Omental fat pad (tissue), 4 donors: ENCODE results near the gene ZNF365. TPM values are rescaled to one million over a fixed set of nuclear protein-coding genes. Genes with fewer than 3 reads are reported as not detected.
"Not testable (repeated sequence)": the region's sequence is repeated elsewhere in the genome, so short reads cannot be mapped to it uniquely, and the experiment has no call there.

Source experiments
- ATAC-seq: fragments of 150-250 bp; one replicate; pipeline ENCODE4 v1.9.1; 2016; ENCODE audit warnings: mild to moderate bottlenecking, moderate library complexity; ENCODE audit not compliant: low FRiP score
- DNase-seq: peaks from one replicate; pipeline ENCODE4 v3.0.0-alpha.2; 2019; ENCODE audit warnings: low spot score
- CTCF ChIP-seq, 3 donors: fragments of 450-650 bp; IDR thresholded peaks; one replicate each; pipeline ENCODE4 v1.5.1; 2016 to 2017; ENCODE audit warnings: antibody characterized with exemption in 3 of 3, mild to moderate bottlenecking in 3 of 3, moderate library complexity in 2 of 3
- total RNA-seq, 4 donors: library from RNA; depleted of rRNA; stranded (reverse); fragments of >200 nt; gene quantifications; one replicate each; pipeline ENCODE4 v1.1.0, GENCODE V29; 2016

ZNF365 gene
- total RNA-seq, 4 donors from 2014 or later = 0.12 to 0.19 TPM; not detected in 2

- DNase-seq (no peak), ATAC-seq (no peak)
- no peak for TF ChIP-seq CTCF (IDR thresholded peaks at IDR 0.05)
Observed at GRCh38 chr10:62395892-62396291, 21.7 kb downstream of the ZNF365 start.

- DNase-seq (no peak), ATAC-seq (no peak)
- no peak for TF ChIP-seq CTCF (IDR thresholded peaks at IDR 0.05)
Observed at GRCh38 chr10:62396864-62397263, 22.7 kb downstream of the ZNF365 start.

- ATAC-seq (no peak), DNase-seq (no peak)
- no peak for TF ChIP-seq CTCF (IDR thresholded peaks at IDR 0.05)
Observed at GRCh38 chr10:62399211-62399610, 25.0 kb downstream of the ZNF365 start.

GRCh38 chr10:62402508-62402907, 28.3 kb downstream of the ZNF365 start:
- no peak for TF ChIP-seq CTCF (IDR thresholded peaks at IDR 0.05)
- no peak for DNase-seq
- ATAC-seq = no peak

- DNase-seq, ATAC-seq: not testable (repeated sequence)
Observed at GRCh38 chr10:62410528-62410927, 36.4 kb downstream of the ZNF365 start.

GRCh38 chr10:62410934-62411333, 36.8 kb downstream of the ZNF365 start:
- not testable (repeated sequence) for DNase-seq, ATAC-seq

GRCh38 chr10:62413048-62413447, 38.9 kb downstream of the ZNF365 start:
- no peak for ATAC-seq
- no peak for TF ChIP-seq CTCF (IDR thresholded peaks at IDR 0.05)
- DNase-seq = no peak

- ATAC-seq (no peak), DNase-seq (no peak)
- no peak for TF ChIP-seq CTCF (IDR thresholded peaks at IDR 0.05)
Observed at GRCh38 chr10:62413652-62414051, 39.5 kb downstream of the ZNF365 start.
